Lower lobe of right lung (tissue), 2 donors: ENCODE measurements around the gene WLS. TPM values are rescaled to one million over a fixed set of nuclear protein-coding genes. Genes with fewer than 3 reads are reported as not detected.

Experiments used
- ATAC-seq, 2 donors: fragments of 200-7000 bp; cut with Tn5 transposase; one replicate each; pipeline ENCODE4 v1.9.1; 2020 to 2022; ENCODE audit warnings: mild to moderate bottlenecking in 2 of 2, moderate library complexity in 2 of 2
- DNase-seq: peaks from one replicate; pipeline ENCODE4 v3.0.0-alpha.2; 2020
- H3K27ac ChIP-seq: fragments of 200-600 bp; one replicate; pipeline ENCODE4 v1.8.0; 2022
- H3K27me3 ChIP-seq: fragments of 200-600 bp; one replicate; pipeline ENCODE4 v1.8.0; 2022; ENCODE audit warnings: low read depth
- H3K36me3 ChIP-seq: fragments of 200-600 bp; one replicate; pipeline ENCODE4 v1.8.0; 2022; ENCODE audit warnings: mild to moderate bottlenecking
- H3K4me1 ChIP-seq: fragments of 200-600 bp; one replicate; pipeline ENCODE4 v1.8.0; 2022
- H3K4me3 ChIP-seq: fragments of 200-600 bp; one replicate; pipeline ENCODE4 v1.8.0; 2022; ENCODE audit warnings: mild to moderate bottlenecking
- H3K9me3 ChIP-seq: fragments of 200-600 bp; one replicate; pipeline ENCODE4 v1.8.0; 2022
- CTCF ChIP-seq: fragments of 200-600 bp; IDR thresholded peaks from one replicate; pipeline ENCODE4 v1.8.0; 2022; ENCODE audit warnings: antibody characterized with exemption, mild to moderate bottlenecking
- intact Hi-C: fragments of 100-400 bp; cut with DNase I; formaldehyde crosslinking; loops from one replicate; pipeline ENCODE4 v1.11.0; 2022
- total RNA-seq: library from RNA; stranded (reverse); fragmentation: NEBNext Ultra II Directional; extraction: Animal tissue kit (Norgen Biotek cat#: 25700); gene quantifications from one replicate; pipeline ENCODE4 v1.2.1, GENCODE V29; 2021
- donor health status: DM: no; HTN: yes; CAD: no; lungs with severe emphysema.

The WLS gene
- total RNA-seq, 1 donor from 2014 or later, result 85.2 TPM

GRCh38 chr1:68113966-68114365, 118.4 kb downstream of the WLS start:
- H3K36me3 ChIP-seq, result no peaks in the 10 kb centered on the region
- no peak overlapping the region for H3K27ac ChIP-seq
- no peak for TF ChIP-seq CTCF
- intact Hi-C loops, result no loop called here
- no peak overlapping the region for H3K4me3 ChIP-seq
- ATAC-seq, result no peak
- H3K27me3 ChIP-seq, result no peaks in the 10 kb centered on the region
- DNase-seq, result no peak
- no peaks in the 10 kb centered on the region for H3K9me3 ChIP-seq
- H3K4me1 ChIP-seq, result peaks cover 10% of the 10 kb centered on the region

GRCh38 chr1:68112835-68113243, 119.5 kb downstream of the WLS start:
- H3K4me3 ChIP-seq, result no peak overlapping the region
- intact Hi-C loops, result no loop called here
- no peaks in the 10 kb centered on the region for H3K36me3 ChIP-seq
- no peak overlapping the region for H3K27ac ChIP-seq
- DNase-seq, result no peak
- no peaks in the 10 kb centered on the region for H3K27me3 ChIP-seq
- ATAC-seq, result peak in 1 of 2 donors; percentile 39
- H3K9me3 ChIP-seq, result no peaks in the 10 kb centered on the region
- H3K4me1 ChIP-seq, result peaks cover 10% of the 10 kb centered on the region
- no peak for TF ChIP-seq CTCF

GRCh38 chr1:68111519-68112436, 120.5 kb downstream of the WLS start:
- Histone ChIP-seq H3K4me1 (peaks cover 10% of the 10 kb centered on the region), H3K4me3 (no peak overlapping the region), H3K27me3 (no peaks in the 10 kb centered on the region), H3K36me3 (no peaks in the 10 kb centered on the region), H3K9me3 (no peaks in the 10 kb centered on the region), H3K27ac (no peak overlapping the region)
- ATAC-seq (peak; percentile 69 to 74), DNase-seq (peak; percentile 54)
- TF ChIP-seq CTCF, result peak; percentile 45
- intact Hi-C loops, result no loop called here

GRCh38 chr1:68107771-68108170, 124.6 kb downstream of the WLS start:
- no peak for TF ChIP-seq CTCF
- no peak for DNase-seq
- H3K4me1 ChIP-seq, result peaks cover 10% of the 10 kb centered on the region
- H3K36me3 ChIP-seq, result no peaks in the 10 kb centered on the region
- H3K27ac ChIP-seq, result no peak overlapping the region
- H3K4me3 ChIP-seq, result no peak overlapping the region
- no peaks in the 10 kb centered on the region for H3K9me3 ChIP-seq
- ATAC-seq, result no peak
- H3K27me3 ChIP-seq, result no peaks in the 10 kb centered on the region
- intact Hi-C loops, result no loop called here

- TF ChIP-seq CTCF, result no peak
- Histone ChIP-seq H3K36me3 (no peaks in the 10 kb centered on the region), H3K27me3 (no peaks in the 10 kb centered on the region), H3K9me3 (no peaks in the 10 kb centered on the region), H3K27ac (no peak overlapping the region), H3K4me3 (no peak overlapping the region), H3K4me1 (no peaks in the 10 kb centered on the region)
- DNase-seq, result no peak
- no peak for ATAC-seq
- intact Hi-C loops, result no loop called here
These were observed 128.3 kb downstream of the WLS start for GRCh38 chr1:68103884-68104554.
